ENCODE results near the gene LSM10. TPM values are rescaled to one million over a fixed set of nuclear protein-coding genes. Genes with fewer than 3 reads are reported as not detected.

LSM10 gene
- total RNA-seq, 1 experiment from 2014 or later = 42.2 TPM

DNA sequence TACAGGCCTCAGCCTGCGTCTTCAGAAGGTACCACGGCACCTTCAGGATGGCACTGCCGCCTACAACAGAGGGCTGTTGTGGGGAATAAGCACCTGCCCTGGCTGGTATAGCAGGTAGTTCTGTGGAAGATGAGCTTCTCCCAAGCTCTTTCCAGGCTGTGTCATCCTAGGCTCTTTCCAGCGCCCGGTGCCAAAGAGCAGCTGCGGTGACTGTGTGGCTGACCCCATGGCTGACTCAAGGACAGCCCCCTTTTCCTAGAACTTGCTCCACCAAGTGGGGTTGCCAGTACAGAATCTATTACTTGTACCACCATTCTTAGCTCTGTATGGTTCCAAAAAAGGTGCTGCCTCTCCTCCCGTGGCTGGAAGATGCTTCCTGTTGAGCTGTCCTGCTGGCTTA, 52.4 kb downstream of the LSM10 start:
- Histone ChIP-seq H4K20me1 (ENCODE audit: control insufficient read depth, insufficient read depth, insufficient read length) (no peaks in the 10 kb centered on the region), H2BK5ac (ENCODE audit: insufficient read length, low read length) (no peak overlapping the region), H2BK20ac (ENCODE audit: low read depth, low read length, poor library complexity, severe bottlenecking) (no peak overlapping the region), H4K5ac (ENCODE audit: insufficient read length, low read depth, low read length) (no peak overlapping the region), H4K91ac (ENCODE audit: insufficient read length, low read depth, low read length) (no peak overlapping the region), H3K18ac (ENCODE audit: insufficient read length, low read depth, low read length) (no peak overlapping the region), H3K14ac (ENCODE audit: insufficient read depth, low read length) (no peak overlapping the region), H3K79me2 (ENCODE audit: insufficient read depth, low read length) (no peaks in the 10 kb centered on the region), H3K9ac (ENCODE audit: extremely low read depth, insufficient read length, low read length) (no peak overlapping the region), H3K56ac (ENCODE audit: insufficient read length, low read depth, low read length) (no peak overlapping the region), H2BK120ac (ENCODE audit: low read depth, low read length, poor library complexity, severe bottlenecking) (no peak overlapping the region), H4K8ac (replicated peaks; ENCODE audit: insufficient read length, low read depth, low read length) (no peak overlapping the region), H3K27ac (ENCODE audit: insufficient read length, low read depth, low read length) (no peak overlapping the region), H3K23me2 (ENCODE audit: insufficient read length, low read depth, low read length, poor library complexity, severe bottlenecking) (no peaks in the 10 kb centered on the region), H3K4ac (ENCODE audit: low read depth, low read length) (no peak overlapping the region), H2BK12ac (ENCODE audit: insufficient read length, low read depth, low read length) (no peak overlapping the region), H3K27me3 (ENCODE audit: insufficient read depth, low read length) (no peaks in the 10 kb centered on the region), H3K23ac (ENCODE audit: insufficient read length, low read depth, low read length) (no peak overlapping the region), H2AFZ (ENCODE audit: low read length) (no peak overlapping the region), H3K79me1 (ENCODE audit: insufficient read depth, low read depth, low read length, poor library complexity, severe bottlenecking) (no peaks in the 10 kb centered on the region), H2BK15ac (ENCODE audit: low read depth, low read length) (no peak overlapping the region), H3K9me3 (ENCODE audit: control insufficient read depth, low read depth, low read length) (no peaks in the 10 kb centered on the region), H3K4me2 (ENCODE audit: insufficient read depth, insufficient read length, low read length) (no peak overlapping the region), H3K4me1 (ENCODE audit: insufficient read depth, low read length) (no peaks in the 10 kb centered on the region), H3T11ph (ENCODE audit: low read length) (no peak overlapping the region), H2AK5ac (ENCODE audit: insufficient read length, low read length) (no peak overlapping the region)
- H3K27ac Mint-ChIP-seq = no peak overlapping the region
- no peaks in the 10 kb centered on the region for H3K4me1 Mint-ChIP-seq
- H3K9me3 Mint-ChIP-seq = no peaks in the 10 kb centered on the region
- TF ChIP-seq, protein P1, sequence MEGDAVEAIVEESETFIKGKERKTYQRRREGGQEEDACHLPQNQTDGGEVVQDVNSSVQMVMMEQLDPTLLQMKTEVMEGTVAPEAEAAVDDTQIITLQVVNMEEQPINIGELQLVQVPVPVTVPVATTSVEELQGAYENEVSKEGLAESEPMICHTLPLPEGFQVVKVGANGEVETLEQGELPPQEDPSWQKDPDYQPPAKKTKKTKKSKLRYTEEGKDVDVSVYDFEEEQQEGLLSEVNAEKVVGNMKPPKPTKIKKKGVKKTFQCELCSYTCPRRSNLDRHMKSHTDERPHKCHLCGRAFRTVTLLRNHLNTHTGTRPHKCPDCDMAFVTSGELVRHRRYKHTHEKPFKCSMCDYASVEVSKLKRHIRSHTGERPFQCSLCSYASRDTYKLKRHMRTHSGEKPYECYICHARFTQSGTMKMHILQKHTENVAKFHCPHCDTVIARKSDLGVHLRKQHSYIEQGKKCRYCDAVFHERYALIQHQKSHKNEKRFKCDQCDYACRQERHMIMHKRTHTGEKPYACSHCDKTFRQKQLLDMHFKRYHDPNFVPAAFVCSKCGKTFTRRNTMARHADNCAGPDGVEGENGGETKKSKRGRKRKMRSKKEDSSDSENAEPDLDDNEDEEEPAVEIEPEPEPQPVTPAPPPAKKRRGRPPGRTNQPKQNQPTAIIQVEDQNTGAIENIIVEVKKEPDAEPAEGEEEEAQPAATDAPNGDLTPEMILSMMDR (conservative IDR thresholded peaks at IDR 0.05) = no peak
- H3K4me3 Mint-ChIP-seq = no peak overlapping the region
- WGBS (ENCODE audit: extremely low coverage, insufficient read length, low lambda C conversion rate) = no CpG with 5 or more reads among the region's 7 CpGs
- H3K36me3 Mint-ChIP-seq (ENCODE audit: insufficient read depth in 1 of 3, low read depth in 3 of 3) = peaks cover 11 to 38% (median 29%) of the 10 kb centered on the region in 3 experiments; a peak in 6 of 7 replicates
- DNase-seq = no peak
- no peaks in the 10 kb centered on the region for H3K27me3 Mint-ChIP-seq (ENCODE audit: low read depth)
